D721Med (cell line): ENCODE data around the gene RETREG2.

Experiments
- DNase-seq: peaks from one replicate; pipeline ENCODE4 v3.0.0; 2011; ENCODE audit warnings: low spot score; ENCODE audit not compliant: insufficient read length
- FAIRE-seq: peaks from 2 replicates; lab custom pipeline; 2011; peaks lifted over from hg19 to GRCh38; lab: Jason Lieb, UNC
- CTCF ChIP-seq: IDR thresholded peaks from 2 replicates; pipeline ENCODE4 v1.5.1; 2012; ENCODE audit warnings: mild to moderate bottlenecking, control low read depth; ENCODE audit not compliant: insufficient read depth; ENCODE audit errors: missing control alignments

RETREG2 gene

GRCh38 chr2:219216535-219216915 lies 38.5 kb downstream of the RETREG2 start:
- FAIRE-seq (no peak), DNase-seq (no peak)
- no peak for TF ChIP-seq CTCF

- TF ChIP-seq CTCF, result no peak
- FAIRE-seq (no peak), DNase-seq (no peak)
Measured at GRCh38 chr2:219218217-219218731, 40.2 kb downstream of the RETREG2 start.

GRCh38 chr2:219218732-219219701 lies 40.9 kb downstream of the RETREG2 start, which contains the start of gene ABCB6:
TSS of gene ABCB6 (minus strand) at chr2:219218958. CDS start at chr2:219218673, 285 bp downstream.
- no peak for TF ChIP-seq CTCF
- FAIRE-seq (no peak), DNase-seq (peak; percentile 98)

GRCh38 chr2:219219784-219220532 lies 41.9 kb downstream of the RETREG2 start:
- no peak for TF ChIP-seq CTCF
- FAIRE-seq (no peak), DNase-seq (no peak)

GRCh38 chr2:219220652-219221402 lies 42.8 kb downstream of the RETREG2 start:
- no peak for TF ChIP-seq CTCF
- FAIRE-seq, result no peak

GRCh38 chr2:219221957-219222518 lies 44.0 kb downstream of the RETREG2 start:
- TF ChIP-seq CTCF, result no peak
- FAIRE-seq (no peak), DNase-seq (no peak)

More at GRCh38 chr2:219220652-219221402, 42.8 kb downstream of the RETREG2 start:
- DNase-seq, result no peak
